HG03565 (cell line): ENCODE data around the gene P2RX6.
"Not testable (repeated sequence)": the region's sequence is repeated elsewhere in the genome, so short reads cannot be mapped to it uniquely, and the experiment has no call there.

Experiments
- ATAC-seq: cut with Tn5 transposase; IDR thresholded peaks from one replicate; pipeline ENCODE4 v1.9.1; 2021; ENCODE audit warnings: mild to moderate bottlenecking, moderate library complexity; ENCODE audit not compliant: unreplicated experiment

The P2RX6 gene

DNA sequence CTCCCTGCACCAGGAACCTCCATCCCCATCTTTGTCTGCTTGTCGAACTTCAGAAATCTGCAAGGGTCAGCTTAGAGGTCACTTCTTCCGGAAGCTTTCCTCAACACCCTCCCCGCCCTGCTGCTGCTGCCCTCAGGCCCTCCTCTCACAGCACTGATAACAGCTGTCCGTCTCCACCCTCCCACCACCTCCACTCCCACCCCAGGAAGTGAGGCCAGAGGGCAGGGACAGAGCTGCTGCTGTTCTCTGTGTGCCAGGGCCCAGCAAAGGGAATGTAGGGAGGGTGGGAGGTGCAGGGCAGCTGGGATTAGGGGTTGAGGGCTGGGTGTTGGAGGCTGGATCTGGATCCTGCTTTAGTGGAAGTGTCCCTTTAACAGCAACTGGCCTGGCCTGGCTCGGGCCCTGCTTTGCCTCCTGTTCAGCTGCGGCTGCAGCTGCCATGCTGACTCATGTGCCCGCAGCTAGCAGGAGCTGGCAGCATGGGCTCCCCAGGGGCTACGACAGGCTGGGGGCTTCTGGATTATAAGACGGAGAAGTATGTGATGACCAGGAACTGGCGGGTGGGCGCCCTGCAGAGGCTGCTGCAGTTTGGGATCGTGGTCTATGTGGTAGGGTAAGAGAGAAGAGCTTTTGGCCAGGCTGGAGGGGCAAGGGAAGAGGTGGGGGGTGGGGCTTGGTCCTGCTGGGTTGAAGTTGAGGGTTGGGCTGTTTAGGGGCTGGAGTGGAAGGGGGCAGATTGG is at the start of gene P2RX6:
Gene P2RX6, plus strand, starts transcription at position 440 of the 740 bp plus-strand sequence. Its CDS starts 10 bp downstream, at position 450.
- no peak for ATAC-seq

- ATAC-seq: no peak
These were observed 48.8 kb upstream of the P2RX6 start for GRCh38 chr22:20965888-20966855.

GRCh38 chr22:20966883-20967696 is 47.9 kb upstream of the P2RX6 start, which contains the start of gene AIFM3:
Gene AIFM3 (plus strand): TSS chr22:20967255. CDS start chr22:20967945, 690 bp downstream.
- ATAC-seq: no peak

DNA sequence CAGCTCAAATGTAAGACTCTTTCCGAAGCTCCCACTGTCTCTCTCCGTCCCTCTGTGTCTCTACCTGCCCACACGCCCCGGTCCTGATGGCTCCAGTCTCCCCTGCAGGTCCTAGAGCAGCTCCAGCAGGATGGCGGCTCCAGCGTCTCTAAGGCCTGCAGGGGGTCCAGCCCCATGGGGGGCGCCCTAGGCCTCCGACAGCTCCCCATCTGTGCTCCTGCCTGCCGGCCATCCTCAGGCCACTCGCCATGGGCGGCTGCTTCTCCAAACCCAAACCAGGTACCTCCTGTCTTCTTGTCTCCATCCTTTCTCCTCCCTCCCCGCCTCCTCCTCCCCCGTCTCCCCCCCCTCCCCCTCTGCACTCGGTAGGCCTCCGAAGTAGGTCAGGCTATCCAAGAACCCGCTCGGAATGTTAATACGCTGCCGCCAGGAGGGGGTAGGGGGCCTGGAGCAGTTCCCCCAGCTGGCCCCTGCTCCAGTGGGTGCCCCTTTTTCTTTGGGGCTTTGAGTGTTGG is 47.2 kb upstream of the P2RX6 start:
- ATAC-seq: no peak

- no peak for ATAC-seq
These were observed 46.5 kb upstream of the P2RX6 start for GRCh38 chr22:20968281-20968977.

DNA sequence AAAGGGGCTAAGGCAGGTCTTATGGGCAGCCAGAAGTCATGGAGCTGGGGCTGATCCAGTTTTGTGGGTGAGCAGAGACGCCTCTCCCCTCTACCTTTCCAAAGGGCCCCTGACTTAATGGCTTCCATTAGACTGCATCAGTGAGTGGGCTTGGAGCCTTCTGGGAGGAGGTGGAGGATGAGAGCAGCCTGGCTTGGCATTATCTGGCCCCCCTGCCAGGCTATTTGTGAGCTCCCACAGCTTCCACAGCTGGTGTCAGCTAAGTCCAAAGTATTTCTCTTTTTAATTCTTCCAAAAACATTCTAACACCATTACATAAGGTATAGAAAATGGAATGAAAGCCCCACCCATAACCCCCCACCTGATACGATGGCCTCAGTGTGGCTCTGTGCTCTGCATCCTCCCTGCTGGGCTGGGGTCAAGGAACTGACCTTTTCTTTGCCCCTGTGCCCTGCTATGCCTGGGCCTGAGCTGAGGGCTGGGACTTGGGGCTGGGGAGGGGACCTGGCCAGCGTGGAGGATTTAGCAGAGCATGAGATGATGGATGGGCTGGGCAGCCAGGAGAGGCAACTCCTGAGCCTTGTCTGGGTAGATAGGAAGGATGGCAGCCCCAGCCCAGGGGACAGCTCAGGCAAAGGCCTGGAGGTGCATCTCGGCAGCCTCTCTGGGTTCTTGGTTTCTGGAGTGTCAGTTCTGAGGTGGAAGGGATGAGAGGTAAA is 43.9 kb upstream of the P2RX6 start:
- no peak for ATAC-seq

DNA sequence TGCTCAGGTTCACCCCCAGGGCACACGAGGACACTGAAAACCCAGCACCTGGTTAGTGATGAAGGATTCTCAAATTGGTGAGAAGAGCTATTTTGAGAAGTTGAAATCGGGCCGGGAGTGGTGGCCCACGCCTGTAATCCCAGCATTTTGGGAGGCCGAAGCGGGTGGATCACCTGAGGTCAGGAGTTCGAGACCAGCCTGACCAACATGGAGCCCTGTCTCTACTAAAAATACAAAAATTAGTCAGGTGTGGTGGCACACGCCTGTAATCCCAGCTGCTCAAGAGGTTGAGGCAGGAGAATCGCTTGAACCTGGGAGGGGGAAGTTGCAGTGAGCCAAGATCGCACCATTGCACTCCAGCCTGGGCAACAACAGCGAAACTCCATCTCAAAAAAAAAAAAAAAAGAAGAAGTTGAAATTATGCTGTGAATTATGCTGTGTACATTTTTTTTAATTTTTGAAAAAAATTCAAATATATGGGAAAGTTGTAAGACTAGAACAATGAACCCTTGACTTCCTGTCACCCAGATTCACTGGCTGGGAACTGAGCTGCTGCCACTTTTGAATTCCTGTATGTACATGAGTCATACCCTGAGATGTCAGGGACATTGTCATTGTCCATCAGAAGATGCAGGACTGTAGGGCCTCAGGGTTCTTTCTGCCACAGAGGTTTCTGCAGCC is 42.8 kb upstream of the P2RX6 start:
- ATAC-seq: not testable (repeated sequence)

DNA sequence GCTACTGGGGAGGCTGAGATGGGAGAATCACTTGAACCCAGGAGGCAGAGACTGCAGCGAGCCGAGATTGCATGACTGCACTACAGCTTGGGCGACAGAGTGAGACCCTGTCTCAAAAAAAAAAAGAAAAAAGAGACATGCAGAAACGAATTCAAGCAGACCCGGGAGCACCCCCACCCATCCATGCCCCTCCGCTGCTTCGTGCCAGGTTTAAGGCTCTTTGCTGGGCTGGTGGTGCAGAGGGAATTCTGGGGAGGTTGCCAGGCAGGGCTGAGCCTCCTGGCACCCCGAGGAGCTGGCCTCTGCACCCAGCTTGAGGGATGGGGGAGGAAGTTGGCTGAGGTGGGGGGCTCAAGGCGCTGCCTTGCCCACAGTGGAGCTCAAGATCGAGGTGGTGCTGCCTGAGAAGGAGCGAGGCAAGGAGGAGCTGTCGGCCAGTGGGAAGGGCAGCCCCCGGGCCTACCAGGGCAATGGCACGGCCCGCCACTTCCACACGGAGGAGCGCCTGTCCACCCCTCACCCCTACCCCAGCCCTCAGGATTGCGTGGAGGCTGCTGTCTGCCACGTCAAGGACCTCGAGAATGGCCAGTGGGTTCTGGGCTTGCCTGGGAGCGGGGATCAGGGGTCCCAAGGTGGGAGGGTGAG is 41.9 kb upstream of the P2RX6 start:
- no peak for ATAC-seq

DNA sequence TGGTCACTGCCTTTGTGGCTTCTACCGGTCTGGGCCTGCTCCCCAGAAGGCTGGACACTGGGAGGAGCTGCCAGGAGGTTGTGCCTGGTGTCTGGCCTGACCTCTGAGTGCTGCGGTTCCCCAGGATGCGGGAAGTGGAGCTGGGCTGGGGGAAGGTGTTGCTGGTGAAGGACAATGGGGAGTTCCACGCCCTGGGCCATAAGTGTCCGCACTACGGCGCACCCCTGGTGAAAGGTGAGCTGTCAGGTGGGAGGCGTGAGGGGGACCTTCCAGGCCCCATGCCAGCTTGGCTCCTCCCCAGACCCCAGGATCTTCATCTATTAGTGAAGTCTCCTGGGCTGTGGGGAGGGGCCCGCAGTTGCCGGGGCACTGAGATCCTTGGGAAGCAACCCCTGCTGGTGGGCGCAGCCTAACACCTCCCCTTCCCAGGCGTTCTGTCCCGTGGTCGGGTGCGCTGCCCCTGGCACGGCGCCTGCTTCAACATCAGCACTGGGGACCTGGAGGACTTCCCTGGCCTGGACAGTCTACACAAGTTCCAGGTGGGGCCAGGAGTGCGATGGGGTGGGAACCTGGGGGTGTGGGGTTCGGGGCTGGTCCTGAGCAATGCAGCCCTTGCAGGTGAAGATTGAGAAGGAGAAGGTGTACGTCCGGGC is 41.2 kb upstream of the P2RX6 start:
- ATAC-seq: no peak

- ATAC-seq: no peak
These were observed 40.5 kb upstream of the P2RX6 start for GRCh38 chr22:20974336-20974955.

GRCh38 chr22:20975541-20976290 is 39.2 kb upstream of the P2RX6 start:
- no peak for ATAC-seq

DNA sequence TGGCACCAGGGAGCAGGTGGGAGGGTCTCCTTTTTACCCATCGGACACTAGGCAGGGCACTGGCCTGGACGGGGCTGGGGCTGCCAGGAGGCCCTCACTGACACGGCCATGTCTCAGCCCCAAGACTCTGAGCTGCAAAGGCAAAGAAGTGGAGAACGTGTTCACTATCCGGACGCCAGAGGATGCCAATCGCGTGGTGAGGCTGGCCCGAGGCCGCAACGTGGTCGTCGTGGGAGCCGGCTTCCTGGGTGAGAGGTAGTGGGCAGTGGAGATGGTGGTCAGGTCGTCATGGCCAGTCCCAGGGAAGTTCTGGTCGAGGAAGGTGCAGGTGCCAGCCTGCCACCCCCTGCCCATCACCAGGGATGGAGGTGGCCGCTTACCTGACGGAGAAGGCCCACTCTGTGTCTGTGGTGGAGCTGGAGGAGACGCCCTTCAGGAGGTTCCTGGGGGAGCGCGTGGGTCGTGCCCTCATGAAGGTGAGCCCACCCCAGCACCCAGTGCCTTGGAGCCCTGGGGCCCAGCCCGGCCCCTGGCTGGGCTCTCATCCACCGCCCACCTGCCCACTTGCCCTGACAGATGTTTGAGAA is 38.6 kb upstream of the P2RX6 start:
- no peak for ATAC-seq

- ATAC-seq: no peak
These were observed 37.9 kb upstream of the P2RX6 start for GRCh38 chr22:20977019-20977418.

DNA sequence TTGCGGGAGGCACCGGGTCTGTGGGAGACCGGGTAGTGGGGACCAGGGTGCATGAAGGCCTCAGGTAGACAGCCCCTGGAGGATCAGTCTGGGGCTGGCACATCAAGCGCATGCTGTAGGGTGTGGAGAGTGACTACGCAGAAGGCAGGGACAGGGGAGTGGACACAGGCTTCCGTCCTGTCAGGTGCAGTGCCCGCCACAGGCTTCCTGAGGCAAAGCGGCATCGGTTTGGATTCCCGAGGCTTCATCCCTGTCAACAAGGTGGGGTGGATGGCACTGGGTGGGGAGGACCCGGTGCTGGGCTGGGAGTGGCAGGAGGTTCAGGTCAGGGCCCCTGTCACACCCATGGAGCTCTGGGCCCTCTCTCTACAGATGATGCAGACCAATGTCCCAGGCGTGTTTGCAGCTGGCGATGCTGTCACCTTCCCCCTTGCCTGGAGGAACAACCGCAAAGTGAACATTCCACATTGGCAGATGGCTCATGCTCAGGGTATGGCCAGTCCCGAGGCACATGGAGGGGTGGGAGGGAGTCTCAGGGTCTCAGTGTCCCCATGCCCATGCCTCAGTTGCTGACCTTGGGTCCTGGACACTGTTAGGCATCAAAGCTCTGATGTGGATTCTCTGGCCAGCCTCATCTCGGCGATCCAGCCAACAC is 37.3 kb upstream of the P2RX6 start:
- no peak for ATAC-seq

GRCh38 chr22:20978419-20978818 is 36.5 kb upstream of the P2RX6 start:
- ATAC-seq: no peak
